IMR-90 (cell line): ENCODE data around the gene PPP1R9A. TPM values are rescaled to one million over a fixed set of nuclear protein-coding genes. Genes with fewer than 3 reads are reported as not detected.

Experiments
- ATAC-seq: fragments of 200-7000 bp; cut with Tn5 transposase; 2 replicates; pipeline ENCODE4 v1.9.1; 2020; ENCODE audit warnings: low read depth, mild to moderate bottlenecking, moderate library complexity
- BruUV-seq: library from RNA; stranded (reverse); fragments of 400-500 nt; replicated peaks from 2 replicates; lab custom pipeline; 2021; lab: Mats Ljungman, UMichigan
- CTCF ChIA-PET: fragments of 300-600 bp; formaldehyde crosslinking; extraction: SDS; loops from one replicate; lab custom pipeline; 2021; ENCODE audit warnings: antibody characterized with exemption; lab: Yijun Ruan, JAX
- POLR2A ChIA-PET: fragments of 300-600 bp; sonication (Branson Sonifier 250); formaldehyde crosslinking; loops from one replicate; lab custom pipeline; 2022; ENCODE audit warnings: antibody characterized with exemption; ENCODE audit not compliant: unreplicated experiment; lab: Charles Lee
- DNase-seq: peaks from one replicate; pipeline ENCODE4 v3.0.0; 2013
- H2AFZ ChIP-seq: replicated peaks from 2 replicates; pipeline ENCODE3; 2013; ENCODE audit warnings: low read length, mild to moderate bottlenecking; ENCODE audit not compliant: poor library complexity
- H2AK5ac ChIP-seq: 2 replicates; pipeline ENCODE4 v1.6.1; 2013; ENCODE audit warnings: low read depth, low read length, inconsistent platforms
- H2AK9ac ChIP-seq: replicated peaks from 2 replicates; pipeline ENCODE3; 2013; ENCODE audit warnings: mild to moderate bottlenecking, low read depth, low read length, moderate library complexity; ENCODE audit not compliant: poor library complexity
- H2BK120ac ChIP-seq: 2 replicates; pipeline ENCODE4 v1.6.1; 2013; ENCODE audit warnings: low read depth, low read length, inconsistent platforms
- H2BK15ac ChIP-seq: 3 replicates; pipeline ENCODE4 v1.6.1; 2013; ENCODE audit warnings: low read depth, low read length, inconsistent platforms
- H2BK20ac ChIP-seq: 2 replicates; pipeline ENCODE4 v1.6.1; 2013; ENCODE audit warnings: low read depth, mild to moderate bottlenecking, inconsistent platforms, low read length, moderate library complexity
- H2BK5ac ChIP-seq: 2 replicates; pipeline ENCODE4 v1.6.1; 2013; ENCODE audit warnings: mild to moderate bottlenecking, low read depth, low read length, inconsistent platforms; ENCODE audit not compliant: poor library complexity, severe bottlenecking
- H3K14ac ChIP-seq: replicated peaks from 2 replicates; pipeline ENCODE4 v1.6.1; 2013; ENCODE audit warnings: low read depth, low read length, inconsistent platforms
- H3K18ac ChIP-seq: 2 replicates; pipeline ENCODE4 v1.6.1; 2013; ENCODE audit warnings: low read depth, low read length, control low read depth
- H3K23ac ChIP-seq: 2 replicates; pipeline ENCODE4 v1.6.1; 2013; ENCODE audit warnings: low read depth, low read length, inconsistent platforms
- H3K27ac ChIP-seq: 2 replicates; pipeline ENCODE4 v1.5.1; 2013; ENCODE audit warnings: mild to moderate bottlenecking, control low read depth, low read length; ENCODE audit not compliant: insufficient read depth
- H3K27me3 ChIP-seq: 2 replicates; pipeline ENCODE4 v1.6.1; 2013; ENCODE audit warnings: low read length; ENCODE audit not compliant: control insufficient read depth, insufficient read depth
- H3K36me3 ChIP-seq: 2 replicates; pipeline ENCODE4 v1.6.1; 2013; ENCODE audit warnings: low read length, mixed read lengths; ENCODE audit not compliant: control insufficient read depth, insufficient read depth
- H3K4ac ChIP-seq: 2 replicates; pipeline ENCODE4 v1.6.1; 2013; ENCODE audit warnings: low read depth, low read length, inconsistent platforms
- H3K4me1 ChIP-seq: 2 replicates; pipeline ENCODE4 v1.6.1; 2013; ENCODE audit warnings: low read length, mixed read lengths; ENCODE audit not compliant: control insufficient read depth, insufficient read depth
- H3K4me2 ChIP-seq: 2 replicates; pipeline ENCODE4 v1.6.1; 2013; ENCODE audit warnings: low read depth, mild to moderate bottlenecking, control low read depth, low read length, moderate library complexity
- H3K4me3 ChIP-seq: 2 replicates; pipeline ENCODE4 v1.5.1; 2013; ENCODE audit warnings: low read depth, mild to moderate bottlenecking, control low read depth, low read length, moderate library complexity; ENCODE audit not compliant: insufficient read depth
- H3K56ac ChIP-seq: 2 replicates; pipeline ENCODE4 v1.6.1; 2013; ENCODE audit warnings: low read length, inconsistent platforms; ENCODE audit not compliant: insufficient read depth; ENCODE audit errors: extremely low read depth
- H3K79me1 ChIP-seq, 2 experiments: 2 replicates each; pipeline ENCODE4 v1.6.1; 2013; ENCODE audit warnings: low read length in 2 of 2, inconsistent platforms in 1 of 2, low read depth in 1 of 2
- H3K9ac ChIP-seq: 2 replicates; pipeline ENCODE4 v1.6.1; 2013; ENCODE audit warnings: low read depth, low read length, control low read depth
- H3K9me1 ChIP-seq: 2 replicates; pipeline ENCODE4 v1.6.1; 2013; ENCODE audit warnings: low read length, inconsistent platforms; ENCODE audit not compliant: insufficient read depth
- H3K9me3 ChIP-seq: 2 replicates; pipeline ENCODE4 v1.6.1; 2013; ENCODE audit warnings: low read length; ENCODE audit not compliant: control insufficient read depth, insufficient read depth
- H4K20me1 ChIP-seq: 2 replicates; pipeline ENCODE4 v1.6.1; 2013; ENCODE audit warnings: low read length, inconsistent platforms; ENCODE audit not compliant: insufficient read depth
- H4K5ac ChIP-seq: 2 replicates; pipeline ENCODE4 v1.6.1; 2013; ENCODE audit warnings: mild to moderate bottlenecking, low read depth, low read length, control low read depth
- H4K8ac ChIP-seq, 2 experiments: 2 replicates each; pipeline ENCODE4 v1.6.1; 2013; ENCODE audit warnings: low read depth in 2 of 2, low read length in 2 of 2, control low read depth in 1 of 2, inconsistent platforms in 1 of 2
- H4K91ac ChIP-seq: 2 replicates; pipeline ENCODE4 v1.6.1; 2013; ENCODE audit warnings: low read depth, low read length, inconsistent platforms; ENCODE audit not compliant: insufficient read depth
- BHLHE40 ChIP-seq: fragments of 150-350 bp; IDR thresholded peaks from 2 replicates; pipeline ENCODE4 v1.6.1; 2016; ENCODE audit warnings: mild to moderate bottlenecking, low read depth, low read length
- CEBPB ChIP-seq: IDR thresholded peaks from 2 replicates; pipeline ENCODE4 v1.6.1; 2012; ENCODE audit warnings: low read depth, low read length, improper control_type of control experiment
- CHD1 ChIP-seq: IDR thresholded peaks from 2 replicates; pipeline ENCODE4 v1.6.1; 2012; ENCODE audit warnings: low read depth, low read length, improper control_type of control experiment
- CTCF ChIP-seq: conservative IDR thresholded peaks from 2 replicates; pipeline ENCODE4 v1.5.1; 2012; ENCODE audit warnings: mild to moderate bottlenecking, low read depth, low read length, improper control_type of control experiment
- ELK1 ChIP-seq: fragments of 150-350 bp; IDR thresholded peaks from 2 replicates; pipeline ENCODE4 v1.6.1; 2016; ENCODE audit warnings: low read depth, mild to moderate bottlenecking, low read length, moderate library complexity, borderline replicate concordance
- FOS ChIP-seq: fragments of 150-350 bp; IDR thresholded peaks from 2 replicates; pipeline ENCODE4 v1.6.1; 2016; ENCODE audit warnings: low read depth, low read length
- MAFK ChIP-seq: IDR thresholded peaks from 2 replicates; pipeline ENCODE4 v1.6.1; 2012; ENCODE audit warnings: low read depth, low read length, improper control_type of control experiment
- MXI1 ChIP-seq: IDR thresholded peaks from 2 replicates; pipeline ENCODE4 v1.6.1; 2012; ENCODE audit warnings: low read depth, mild to moderate bottlenecking, low read length, moderate library complexity, borderline replicate concordance
- NFE2L2 ChIP-seq: fragments of 150-350 bp; IDR thresholded peaks from 2 replicates; pipeline ENCODE4 v1.6.1; 2016; ENCODE audit warnings: low read depth, mild to moderate bottlenecking, low read length
- POLR2A ChIP-seq: IDR thresholded peaks from 2 replicates; pipeline ENCODE4 v1.6.1; 2012; ENCODE audit warnings: mild to moderate bottlenecking, low read depth, low read length
- RCOR1 ChIP-seq: IDR thresholded peaks from 2 replicates; pipeline ENCODE4 v1.6.1; 2012; ENCODE audit warnings: mild to moderate bottlenecking, low read length, improper control_type of control experiment; ENCODE audit not compliant: insufficient replicate concordance
- RFX5 ChIP-seq: IDR thresholded peaks from 2 replicates; pipeline ENCODE4 v1.8.0; 2012; ENCODE audit warnings: low read depth, mild to moderate bottlenecking, low read length, moderate library complexity
- SMC3 ChIP-seq: fragments of 150-350 bp; IDR thresholded peaks from 2 replicates; pipeline ENCODE4 v1.6.1; 2016; ENCODE audit warnings: low read depth, mild to moderate bottlenecking, antibody characterized with exemption, low read length, moderate library complexity
- USF2 ChIP-seq: fragments of 150-350 bp; IDR thresholded peaks from 2 replicates; pipeline ENCODE4 v1.6.1; 2017; ENCODE audit warnings: mild to moderate bottlenecking, antibody characterized with exemption, low read length, low read depth
- WGBS, 2 experiments: methylation state at CpG; one replicate each; pipeline versions ENCODE4 v1.1.5 to v1.1.7; 2013; ENCODE audit warnings: missing lambda C conversion rate in 2 of 2; ENCODE audit not compliant: insufficient read length in 1 of 2; ENCODE audit errors: extremely low coverage in 2 of 2; 5-methylcytosine and 5-hydroxymethylcytosine counted together
- dilution Hi-C: fragments of 300-500 bp; cut with HindIII; formaldehyde crosslinking; loops from one replicate; pipeline ENCODE4 v1.14.3; 2018; ENCODE audit warnings: low sequenced_read_pairs; ENCODE audit not compliant: unreplicated experiment
- in situ Hi-C: fragments of 300-500 bp; cut with MboI; formaldehyde crosslinking; loops from 3 replicates; pipeline ENCODE4 v1.14.3; 2019; ENCODE audit warnings: low sequenced_read_pairs, inconsistent platforms, mixed read lengths
- intact Hi-C: fragments of 100-400 bp; cut with micrococcal nuclease; formaldehyde crosslinking; loops from 2 replicates; pipeline ENCODE4 v1.10.0; 2022
- polyA plus RNA-seq, 3 experiments: library from polyadenylated mRNA; depleted of rRNA; stranded (reverse); fragments of >200 nt; gene quantifications; 2 replicates each; pipeline ENCODE4 v1.2.3, GENCODE V29; 2012; ENCODE audit warnings: low replicate concordance in 1 of 3
- total RNA-seq: library from RNA; depleted of rRNA; stranded (reverse); fragments of >200 nt; gene quantifications from 2 replicates; pipeline ENCODE4 v1.2.3, GENCODE V29; 2012

Gene PPP1R9A
- total and polyA plus RNA-seq, 2 of the 4 experiments (the other 2 are of a cell fraction) = not detected

GRCh38 chr7:95240921-95241320, 333.5 kb downstream of the PPP1R9A start:
- Histone ChIP-seq H3K36me3 (no peaks in the 10 kb centered on the region), H2AK5ac (no peak overlapping the region), H3K4me2 (no peak overlapping the region), H3K18ac (no peak overlapping the region), H3K23ac (no peak overlapping the region), H3K79me1 (no peaks in the 10 kb centered on the region), H4K5ac (no peak overlapping the region), H2AFZ (no peak overlapping the region), H4K8ac (no peak overlapping the region), H3K4me3 (no peak overlapping the region), H3K9ac (no peak overlapping the region), H2AK9ac (no peak overlapping the region), H2BK15ac (no peak overlapping the region), H2BK5ac (no peak overlapping the region), H3K9me3 (no peaks in the 10 kb centered on the region), H3K56ac (no peak overlapping the region), H2BK120ac (no peak overlapping the region), H3K27ac (no peak overlapping the region), H3K4me1 (no peaks in the 10 kb centered on the region), H4K91ac (no peak overlapping the region), H3K4ac (no peak overlapping the region), H3K14ac (no peak overlapping the region), H2BK20ac (no peak overlapping the region), H3K27me3 (peaks cover 4% of the 10 kb centered on the region), H4K20me1 (no peaks in the 10 kb centered on the region), H3K9me1 (no peaks in the 10 kb centered on the region)
- TF ChIP-seq POLR2A (no peak), MXI1 (no peak), FOS (no peak), RCOR1 (no peak), CEBPB (no peak), NFE2L2 (no peak), ELK1 (no peak), USF2 (no peak), CTCF (no peak), MAFK (no peak), SMC3 (no peak), CHD1 (no peak), RFX5 (no peak), BHLHE40 (no peak)
- intact Hi-C loops (no loop called here), dilution Hi-C loops (no loop called here), in situ Hi-C loops (loop anchor here (25.0 kb wide), 1 partner anchor 979 kb away; no protein-coding TSS in a partner anchor)
- no CpG with 5 or more reads among the region's 1 CpG for WGBS, 2 experiments
- CTCF ChIA-PET = no interaction called here
- ATAC-seq = no peak
- BruUV-seq = no TSS peak
- POLR2A ChIA-PET = no interaction called here
- no peak for DNase-seq
